ENCODE measurements around the gene SLC39A7.

The SLC39A7 gene

DNA sequence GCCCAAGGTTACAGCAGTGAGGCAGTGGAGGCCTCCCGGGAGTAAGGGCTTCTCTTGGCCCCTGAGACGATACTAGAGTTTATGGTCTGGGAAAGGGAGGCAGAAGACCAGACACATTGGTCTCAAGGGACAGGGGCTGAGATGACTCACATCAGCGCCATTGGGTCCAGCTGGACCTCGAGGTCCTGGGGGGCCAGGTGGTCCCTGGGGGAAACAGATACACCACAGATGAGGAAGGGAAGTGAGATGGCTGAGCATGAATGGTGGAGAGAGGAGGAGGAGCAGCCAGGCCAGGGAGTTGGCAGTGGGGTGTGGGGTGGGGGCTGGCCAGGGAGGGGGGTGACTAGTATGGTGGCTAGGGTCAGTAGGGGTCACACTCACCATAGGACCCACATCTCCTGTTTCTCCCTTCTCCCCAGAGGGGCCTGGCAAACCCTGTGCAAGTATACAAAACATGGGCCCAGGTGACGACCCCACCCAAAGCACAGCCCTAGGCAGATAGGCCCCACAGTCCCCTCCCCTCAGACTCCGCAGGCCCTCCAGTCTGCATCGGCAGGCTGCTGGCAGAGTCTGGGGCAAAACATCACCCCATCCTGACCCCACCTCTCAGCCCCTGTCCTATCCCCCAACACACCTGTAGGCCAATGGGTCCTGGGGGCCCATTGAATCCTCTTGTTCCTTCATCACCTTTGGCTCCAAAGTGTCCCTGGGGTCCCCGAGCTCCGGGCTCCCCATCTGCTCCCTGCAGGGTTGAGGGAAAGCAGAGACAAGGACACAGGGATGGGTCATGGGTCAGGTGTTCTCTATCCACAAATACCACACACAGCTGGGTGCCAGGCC, 30.3 kb upstream of the SLC39A7 start:
- DNase-seq: no peak

DNA sequence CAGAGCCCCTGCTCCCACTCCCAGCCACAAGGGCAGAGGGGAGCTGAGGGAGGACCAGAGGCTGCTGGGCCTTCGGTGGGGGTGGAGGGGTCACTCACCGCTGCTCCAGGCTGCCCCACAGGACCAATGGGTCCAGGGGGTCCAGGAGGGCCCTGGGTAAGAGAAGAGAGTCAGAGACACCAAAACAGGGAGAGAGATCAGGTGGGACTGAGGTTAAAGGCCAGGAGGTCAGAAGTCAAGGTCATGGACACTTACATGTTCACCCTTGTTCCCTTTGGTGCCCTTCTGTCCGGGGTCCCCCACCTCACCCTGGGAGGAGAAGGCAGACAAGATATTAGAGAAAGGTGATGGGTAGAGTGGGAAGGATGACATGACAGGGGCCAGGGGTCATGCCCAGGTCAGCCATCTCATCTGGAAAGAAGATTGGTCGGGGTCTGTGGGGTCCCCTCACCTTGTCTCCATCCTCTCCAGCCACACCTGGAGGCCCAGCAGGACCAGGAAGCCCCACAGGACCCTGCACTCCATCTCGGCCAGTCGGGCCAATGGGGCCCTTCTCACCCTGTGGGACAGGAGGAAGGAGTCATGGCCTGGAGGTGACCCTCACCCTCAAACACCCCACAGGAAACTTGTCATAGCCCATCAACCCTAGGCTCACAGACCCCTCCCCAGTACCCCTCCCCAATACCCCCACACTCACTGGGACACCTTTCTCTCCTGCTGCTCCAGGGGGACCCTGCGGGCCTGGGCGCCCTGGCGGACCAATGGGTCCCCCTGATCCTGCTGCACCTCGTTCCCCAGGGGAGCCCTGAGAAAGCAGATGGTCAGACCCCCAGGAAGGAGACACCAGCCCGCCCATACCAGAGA, 29.4 kb upstream of the SLC39A7 start:
- no peak for DNase-seq

DNA sequence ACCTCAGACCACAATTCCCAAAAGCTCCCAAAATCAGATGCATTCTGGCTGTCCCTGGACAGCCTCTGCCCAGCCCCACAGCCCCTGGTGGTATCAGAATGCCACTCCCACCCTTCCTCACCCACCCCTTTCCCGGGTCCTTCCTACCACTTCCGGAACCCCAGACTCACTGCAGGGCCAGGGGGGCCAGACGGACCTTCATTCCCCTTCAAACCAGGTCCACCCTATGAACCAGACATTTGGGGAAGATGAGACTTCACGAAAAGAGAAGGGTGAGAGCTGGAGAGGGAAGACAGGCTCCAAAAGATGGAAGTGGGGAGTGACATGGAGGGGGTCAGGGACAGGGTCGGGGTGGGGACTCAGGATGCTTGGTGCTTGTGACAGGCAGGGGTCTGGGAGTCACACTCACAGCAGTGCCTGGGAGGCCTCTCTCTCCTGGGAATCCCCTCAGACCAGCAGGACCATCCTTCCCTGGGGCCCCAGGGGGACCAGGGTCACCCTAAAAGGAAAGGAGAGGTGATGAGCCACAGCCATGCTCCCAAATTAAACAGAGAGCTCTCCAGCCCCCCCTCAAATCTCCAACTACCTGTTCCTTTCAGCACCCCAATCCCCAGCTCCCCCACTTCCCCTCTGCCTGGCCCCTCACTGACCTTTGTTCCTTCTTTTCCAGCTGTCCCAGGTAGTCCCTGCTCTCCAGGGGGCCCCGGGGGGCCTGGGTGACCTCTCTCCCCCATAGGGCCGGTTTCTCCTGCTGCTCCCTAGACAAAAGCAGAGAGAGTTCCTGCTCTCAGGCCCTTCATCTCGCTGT, 28.6 kb upstream of the SLC39A7 start:
- no peak for DNase-seq

DNA sequence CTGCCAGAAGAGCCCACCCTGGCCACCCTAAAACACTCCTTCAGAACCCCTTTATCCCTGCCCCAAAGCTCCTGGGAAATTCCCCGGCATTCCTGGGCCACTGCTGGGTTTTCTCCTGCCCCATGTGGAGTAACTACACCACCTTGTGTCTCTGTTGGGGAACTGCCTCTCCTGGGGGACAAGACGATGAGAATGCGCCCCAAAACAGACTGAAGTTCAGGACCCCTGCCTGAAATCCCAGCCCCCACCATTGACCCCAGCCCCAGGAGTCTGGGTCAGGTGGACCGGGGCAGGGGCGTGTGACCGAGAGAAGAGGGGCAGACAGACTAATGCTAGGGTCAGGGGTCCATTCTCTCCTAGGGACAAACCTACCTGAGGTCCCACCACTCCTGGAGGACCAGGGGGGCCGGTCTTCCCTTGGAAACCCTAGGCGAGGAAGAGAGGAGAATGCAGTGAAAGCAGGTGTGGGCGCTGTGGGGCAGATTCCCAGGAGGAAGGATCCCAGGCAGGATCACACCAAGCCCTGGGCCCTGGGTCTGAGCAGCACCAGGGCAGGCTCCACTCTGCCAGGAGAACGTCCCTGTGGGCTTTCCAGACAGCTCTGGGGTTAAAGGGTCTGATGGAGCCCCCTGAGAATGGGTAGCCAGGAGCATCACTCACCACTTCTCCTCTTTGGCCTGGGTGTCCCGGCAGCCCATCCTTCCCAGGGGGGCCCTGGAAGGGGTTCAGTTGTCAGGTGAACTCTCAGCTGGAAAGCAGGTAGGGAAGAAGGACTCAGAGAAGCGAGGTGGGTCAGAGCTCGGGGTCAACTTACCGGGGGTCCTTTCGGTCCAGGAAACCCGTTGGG, 27.8 kb upstream of the SLC39A7 start:
- DNase-seq: no peak

DNA sequence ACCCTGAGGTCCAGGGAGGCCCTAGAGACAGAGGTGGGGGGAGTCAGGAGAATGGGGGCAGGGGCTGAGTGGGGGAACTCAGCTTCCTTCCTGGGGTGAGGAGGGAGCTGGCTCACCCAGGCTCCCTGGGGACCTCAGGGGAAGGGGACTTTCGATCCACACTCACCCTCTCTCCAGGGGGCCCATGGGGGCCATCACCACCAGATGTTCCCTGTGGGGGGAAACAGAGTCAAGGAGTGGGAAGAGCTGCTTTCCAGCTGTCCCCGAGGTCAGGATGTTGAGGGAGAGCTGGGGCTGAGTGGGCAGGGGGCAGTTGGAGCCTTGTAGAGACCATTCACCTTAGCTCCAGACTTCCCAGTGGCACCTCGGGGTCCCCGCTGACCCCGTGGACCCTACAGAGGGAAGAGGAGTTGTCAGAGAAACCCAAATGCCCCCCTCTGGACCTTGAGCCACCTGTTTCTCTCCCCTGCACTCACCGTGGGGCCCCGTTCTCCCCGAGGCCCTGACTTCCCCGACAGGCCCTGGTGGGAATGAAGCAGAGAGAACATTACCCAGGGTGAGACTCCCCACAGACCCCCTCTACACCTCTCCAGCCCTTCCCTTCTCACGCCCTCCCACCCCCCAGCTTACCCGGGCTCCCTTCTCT, 27.0 kb upstream of the SLC39A7 start:
- DNase-seq: no peak

DNA sequence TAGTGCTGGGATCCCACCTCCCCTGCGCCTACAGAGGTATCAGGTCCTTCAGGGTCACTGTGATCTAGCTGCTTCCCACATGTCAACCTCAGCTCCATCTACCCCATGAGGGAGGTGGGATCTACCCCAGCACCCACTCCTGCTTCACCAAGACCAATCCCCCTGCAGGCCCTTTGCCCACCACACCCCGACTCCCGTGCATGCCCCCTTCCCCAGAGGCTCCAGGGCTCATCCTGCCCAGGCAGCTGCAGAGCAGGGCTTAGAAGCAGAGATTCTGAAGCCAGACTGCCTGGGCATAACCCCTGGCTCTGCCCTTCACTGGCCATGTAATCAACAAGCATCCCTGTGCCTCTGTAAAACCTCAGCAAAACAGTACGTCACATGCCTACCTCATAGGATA, 25.9 kb upstream of the SLC39A7 start:
- no peak for DNase-seq

DNA sequence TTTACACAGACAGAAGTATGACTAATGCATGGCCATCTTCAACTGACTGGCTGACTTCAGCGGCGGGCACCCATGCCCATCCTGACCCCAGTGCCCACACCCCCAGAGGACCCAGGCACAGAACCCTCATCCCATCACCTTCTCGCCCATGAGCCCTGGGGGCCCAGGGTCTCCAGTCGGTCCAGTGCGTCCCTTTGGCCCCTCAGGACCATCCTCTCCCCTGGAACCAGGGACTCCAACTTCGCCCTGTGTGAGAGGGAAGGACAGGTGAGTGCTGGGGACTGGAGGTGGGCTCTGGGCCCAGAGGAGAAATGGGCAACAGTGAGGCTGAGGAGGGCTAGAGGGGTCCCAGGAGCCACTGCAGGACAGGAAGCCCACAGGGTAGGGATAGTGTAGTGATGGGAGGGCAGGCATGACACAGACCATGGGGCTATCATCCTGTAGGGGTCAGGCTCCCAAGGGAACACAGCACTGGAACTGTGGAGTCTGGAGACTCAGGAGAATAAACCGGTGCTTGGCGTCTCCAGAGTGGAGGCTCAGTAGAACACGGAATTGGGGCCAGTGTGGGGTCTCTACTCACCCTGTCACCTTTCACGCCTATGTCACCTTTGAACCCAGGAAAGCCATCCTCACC, 25.1 kb upstream of the SLC39A7 start:
- DNase-seq: no peak

DNA sequence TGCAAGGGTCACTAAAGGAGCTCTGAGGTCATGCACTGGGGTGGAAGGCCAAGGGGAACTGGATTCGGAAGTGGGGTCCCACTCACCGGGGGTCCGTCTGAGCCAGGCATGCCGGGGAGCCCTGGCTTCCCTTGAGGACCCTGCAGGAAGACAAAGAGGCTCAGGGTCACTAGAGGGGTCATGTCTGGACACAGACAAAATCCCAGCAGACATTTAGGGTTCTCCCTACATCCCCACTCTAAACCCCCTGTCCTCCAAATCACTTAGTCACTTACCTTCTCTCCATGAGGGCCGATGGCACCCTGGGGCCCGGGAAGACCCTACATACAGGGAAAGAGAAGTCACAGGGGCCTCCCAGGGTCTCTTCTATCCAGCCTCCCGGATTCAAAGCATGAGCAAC, 23.8 kb upstream of the SLC39A7 start:
- DNase-seq: no peak

DNA sequence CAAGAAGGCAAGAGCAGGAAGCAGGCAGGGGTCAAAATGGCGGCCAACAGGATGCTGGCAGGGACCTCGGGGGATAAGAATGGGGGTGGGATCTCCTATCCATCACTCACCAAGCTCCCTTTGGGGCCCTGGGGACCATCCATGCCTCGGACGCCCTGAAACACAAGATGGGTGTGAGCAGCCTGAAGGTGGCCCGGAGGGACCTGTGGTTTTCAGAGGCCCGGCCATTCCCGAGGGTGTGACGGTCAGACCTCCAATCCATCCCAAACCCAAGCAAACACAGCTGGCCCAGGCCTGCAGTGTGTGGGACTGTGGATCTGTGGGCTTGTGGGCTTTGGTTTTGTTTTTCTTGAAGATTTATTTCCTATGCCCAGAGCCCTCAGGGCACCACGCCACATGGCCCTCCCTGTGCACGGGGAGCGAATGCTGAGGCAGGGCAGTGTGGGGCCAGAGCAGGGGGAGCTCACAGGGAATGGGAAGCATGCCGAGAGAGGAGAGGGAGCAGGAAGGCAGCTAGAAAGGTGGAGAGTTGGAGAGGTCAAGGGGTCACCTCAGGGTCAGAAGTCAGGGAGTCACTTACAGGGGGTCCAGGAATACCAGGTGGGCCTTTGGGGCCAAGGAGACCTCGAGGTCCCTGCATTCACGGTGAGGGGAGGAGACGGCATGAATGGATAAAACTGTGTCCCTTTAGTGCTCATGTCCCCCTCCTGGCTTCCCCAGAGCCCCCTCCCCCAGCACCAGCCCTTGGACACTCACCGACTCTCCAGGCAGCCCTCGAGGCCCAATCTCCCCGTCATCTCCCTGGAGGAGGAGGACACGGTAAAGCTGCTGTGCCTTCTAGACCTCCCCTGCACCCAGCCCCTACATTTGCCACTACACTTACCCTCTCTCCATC, 22.9 kb upstream of the SLC39A7 start:
- no peak for DNase-seq

DNA sequence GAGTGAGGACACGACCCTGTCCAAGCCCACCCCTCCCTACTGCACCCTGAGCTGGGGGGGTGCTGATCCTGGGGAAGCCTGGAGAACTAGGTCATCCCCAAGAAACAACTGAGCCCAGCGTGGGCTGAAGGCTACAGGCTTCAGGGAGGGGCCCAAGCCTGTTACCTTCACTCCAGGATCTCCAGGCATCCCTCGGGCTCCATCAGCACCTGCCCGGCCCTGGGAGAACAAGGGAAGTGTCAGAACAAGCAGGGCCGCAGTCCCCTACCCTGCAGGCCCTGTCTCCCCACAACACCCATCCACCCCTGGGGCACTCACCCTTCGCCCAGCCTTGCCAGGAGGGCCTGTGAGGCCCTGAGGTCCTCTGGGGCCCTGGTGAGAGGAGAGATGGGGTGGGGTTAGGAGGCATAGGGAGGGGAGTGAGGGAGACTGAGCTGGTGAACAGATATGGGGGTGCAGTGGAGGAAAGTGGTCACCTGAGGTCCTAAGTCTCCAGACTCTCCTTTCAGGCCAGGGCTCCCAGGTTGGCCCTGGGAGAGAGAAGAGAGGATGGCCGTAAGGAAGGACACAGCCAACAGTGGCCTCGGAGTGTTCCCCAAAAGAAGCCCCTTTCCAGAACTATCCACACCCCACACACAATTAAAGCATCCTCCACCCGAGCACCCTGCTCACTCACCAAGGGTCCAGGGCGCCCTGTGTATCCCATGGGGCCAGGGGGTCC, 21.8 kb upstream of the SLC39A7 start:
- no peak for DNase-seq

DNA sequence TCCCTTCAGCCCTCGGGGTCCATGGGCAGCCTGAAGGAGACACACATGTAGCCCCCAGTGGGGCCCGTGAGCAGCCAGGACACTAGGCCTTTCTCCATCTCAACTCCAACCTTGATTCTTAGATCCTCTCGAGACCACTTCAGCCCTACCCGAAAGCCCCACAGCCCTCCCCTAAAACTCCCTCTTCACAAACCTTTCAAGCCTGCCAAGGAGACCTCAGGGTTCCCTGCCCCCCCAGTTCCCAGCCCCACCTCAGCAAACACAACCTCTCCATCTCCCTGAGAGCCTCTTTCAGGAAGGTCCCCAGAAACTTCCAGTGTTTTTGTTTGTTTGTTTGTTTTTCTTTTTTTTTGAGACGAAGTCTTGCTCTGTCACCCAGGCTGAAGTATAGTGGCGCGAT, 19.5 kb upstream of the SLC39A7 start:
- DNase-seq: no peak

DNA sequence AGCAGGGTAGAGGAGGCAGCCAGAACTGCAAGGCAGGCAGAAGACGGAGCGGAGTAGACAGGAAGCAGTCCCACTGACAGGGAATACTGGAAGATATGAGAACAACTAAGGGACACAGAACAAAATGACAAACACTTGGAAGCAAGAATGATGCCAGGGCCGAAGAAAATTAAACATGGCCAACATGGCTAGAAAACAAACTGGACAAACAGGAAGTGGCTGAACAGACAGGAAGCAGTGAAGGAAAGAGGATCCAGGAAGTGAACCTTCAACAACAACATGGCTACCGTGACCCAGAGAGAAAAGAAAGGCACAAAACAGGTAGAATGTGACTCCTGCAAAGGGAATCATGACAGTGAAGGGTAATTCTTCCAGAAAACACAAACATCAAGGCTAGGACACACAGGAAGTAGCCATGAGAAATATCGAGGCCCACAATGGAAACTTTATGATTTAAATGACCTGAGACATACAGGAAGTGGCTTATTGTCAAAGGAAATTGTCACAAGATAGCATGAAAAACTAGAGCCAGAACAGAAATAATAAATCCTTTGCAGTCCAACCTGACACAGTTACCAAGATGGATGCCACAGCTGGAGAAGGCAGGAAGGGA, 17.5 kb upstream of the SLC39A7 start:
- no peak for DNase-seq

DNA sequence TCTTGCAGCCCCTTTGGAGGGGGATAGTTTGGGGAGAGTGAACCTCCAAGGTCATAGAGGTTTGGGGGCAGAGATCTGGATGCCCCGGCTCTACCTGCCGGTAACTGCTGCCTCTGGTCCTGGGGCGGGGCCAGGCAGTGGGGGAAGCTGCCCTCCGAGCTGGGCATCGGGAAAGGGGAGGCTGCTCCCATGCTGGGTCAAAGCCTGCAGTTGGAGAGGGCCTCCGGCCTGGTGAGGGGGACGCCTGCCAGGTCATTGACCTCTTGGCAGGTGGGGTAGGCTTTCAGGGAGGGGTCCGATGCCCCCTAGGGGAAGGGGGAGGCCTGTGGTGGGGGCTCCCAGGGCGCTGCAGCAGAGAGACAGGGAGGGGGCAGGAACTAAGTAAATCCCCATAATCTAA, 15.5 kb upstream of the SLC39A7 start:
- DNase-seq: no peak

DNA sequence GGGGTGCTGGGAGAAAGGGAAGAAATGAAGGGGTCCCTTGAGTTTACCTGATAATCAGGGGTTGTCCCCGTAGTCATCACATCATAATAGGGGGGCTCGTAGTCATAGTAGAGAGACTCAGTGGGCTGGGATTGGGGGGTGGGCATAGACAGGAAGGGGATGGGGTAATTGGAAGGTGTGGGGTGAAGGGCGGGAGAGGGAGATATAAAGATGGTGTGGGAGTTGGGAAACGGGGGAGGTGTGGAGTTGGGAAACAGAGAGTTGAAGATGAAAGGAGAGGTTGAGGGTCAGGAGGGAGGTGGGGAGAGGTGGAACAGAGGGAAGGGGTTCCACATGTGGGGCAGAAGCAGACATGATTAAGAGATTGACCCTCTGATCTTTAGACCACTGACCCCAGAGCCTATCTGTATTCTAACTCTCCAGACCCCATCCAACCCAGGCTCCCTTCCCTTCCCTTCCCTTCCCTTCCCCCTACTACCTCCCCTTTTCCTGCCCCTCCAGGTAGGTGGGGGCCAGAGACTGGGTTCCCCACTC, 14.9 kb upstream of the SLC39A7 start:
- no peak for DNase-seq

DNA sequence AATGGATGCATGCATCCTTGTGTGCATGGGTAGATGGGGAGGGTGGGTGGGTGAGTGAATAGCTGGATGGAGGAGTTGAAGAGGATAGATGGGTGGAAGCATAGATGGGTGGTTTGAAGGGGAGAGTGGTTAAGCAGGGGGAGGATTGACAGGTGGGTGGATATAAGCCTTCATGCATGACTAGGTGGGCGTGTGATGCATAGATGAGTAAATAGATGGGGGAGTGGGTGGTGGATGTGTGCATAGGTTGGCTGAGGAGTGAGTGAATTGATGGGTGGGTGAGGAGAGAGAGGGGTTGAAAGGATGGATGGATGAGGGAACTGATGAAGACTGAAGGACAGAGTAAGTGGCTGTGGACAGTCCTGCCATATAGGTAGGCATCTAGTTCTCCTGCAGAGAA, 12.9 kb upstream of the SLC39A7 start:
- DNase-seq: no peak

DNA sequence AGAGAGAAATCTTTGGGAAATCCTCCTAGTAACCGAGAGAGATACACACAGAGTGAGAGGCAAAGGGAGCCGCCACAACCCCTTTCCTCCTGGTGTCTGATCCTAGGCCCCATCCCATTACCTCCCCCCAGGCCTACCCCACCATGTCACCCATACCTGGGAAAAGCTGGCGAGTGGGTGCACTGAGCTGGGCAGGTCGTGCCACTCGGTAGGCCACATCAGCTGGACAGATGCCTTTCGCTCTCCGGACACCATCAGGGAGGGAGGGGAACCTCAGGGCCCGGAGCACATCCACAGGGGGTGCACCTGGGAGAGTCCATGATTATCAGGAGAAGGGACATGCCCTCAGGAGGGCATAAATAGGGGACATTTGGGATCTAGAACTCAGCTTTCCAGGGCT, 11.5 kb upstream of the SLC39A7 start:
- DNase-seq: no peak

DNA sequence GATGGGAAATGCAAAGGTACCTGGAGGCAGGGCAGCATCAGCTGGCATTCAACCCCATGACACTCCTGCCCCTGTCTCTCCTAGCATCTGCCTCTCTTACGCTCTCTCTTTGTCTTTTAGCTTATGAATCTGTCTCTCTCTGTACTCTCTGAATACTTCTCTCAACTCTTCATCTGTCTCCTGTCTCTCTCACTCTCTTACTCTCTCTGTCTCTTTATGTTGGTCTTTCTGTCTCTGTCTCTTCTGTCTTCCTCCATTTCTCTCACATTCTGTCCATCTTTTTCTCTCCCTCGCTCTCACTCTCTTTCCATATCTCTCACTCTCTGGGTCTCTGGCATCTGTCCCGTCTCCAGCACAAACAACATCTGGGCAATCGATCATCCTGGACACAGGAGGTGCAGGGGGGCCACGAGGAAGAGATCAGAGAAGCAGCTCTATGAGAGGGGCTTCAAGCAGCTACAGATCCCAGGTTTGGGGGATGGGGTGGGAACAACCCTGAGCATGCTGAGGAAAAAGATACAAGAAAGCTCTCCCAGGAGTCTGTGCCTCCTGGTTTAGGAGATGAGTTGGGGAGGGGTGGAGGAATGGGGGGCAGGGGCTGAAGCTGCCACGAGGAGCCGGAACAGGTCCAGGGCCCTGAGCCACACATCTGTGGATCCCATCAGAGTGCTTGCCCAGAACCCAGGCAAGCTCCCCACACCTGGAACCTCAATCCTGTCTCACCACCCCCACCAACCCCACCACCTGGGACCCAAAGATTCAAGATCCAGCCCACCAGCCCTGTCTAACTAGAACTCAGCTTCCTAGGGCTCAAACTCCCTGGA, 10.8 kb upstream of the SLC39A7 start:
- no peak for DNase-seq
